ENCODE results near the gene CISH. TPM values are rescaled to one million over a fixed set of nuclear protein-coding genes. Genes with fewer than 3 reads are reported as not detected.

Gene CISH
- total and polyA plus RNA-seq, 9 donors: 6.2 to 28.0 (median 21.9) TPM

DNA sequence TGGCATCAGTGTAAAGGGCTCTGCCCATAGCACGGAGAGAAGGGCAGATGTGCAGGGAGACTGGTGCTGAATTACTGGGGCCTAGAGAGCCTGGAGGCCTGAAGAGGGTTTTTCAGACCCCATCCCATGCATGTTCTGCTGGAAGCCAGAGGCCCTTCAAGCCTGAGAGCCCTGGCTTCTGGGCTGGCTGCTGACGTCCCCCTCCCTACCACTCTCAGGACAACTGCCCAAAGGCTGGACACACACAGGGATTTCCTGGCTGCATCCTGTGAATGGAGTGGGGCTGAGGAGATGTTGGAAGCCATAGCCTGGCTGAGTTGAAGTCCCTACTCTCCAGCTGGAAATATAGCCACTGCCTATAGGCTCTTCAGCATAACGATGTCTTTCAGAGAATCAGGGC, 46.2 kb upstream of the CISH start:
- no peaks in the 10 kb centered on the region for H3K27me3 ChIP-seq
- H3K36me3 ChIP-seq: no peaks in the 10 kb centered on the region
- no peak overlapping the region for H3K27ac ChIP-seq
- no peak overlapping the region for H3K4me3 ChIP-seq
- intact Hi-C loops (cut with DNase I): no loop called here
- no peak for TF ChIP-seq POLR2A (IDR thresholded peaks at IDR 0.05)
- TF ChIP-seq EP300 (IDR thresholded peaks at IDR 0.05): no peak
- TF ChIP-seq, protein P1, sequence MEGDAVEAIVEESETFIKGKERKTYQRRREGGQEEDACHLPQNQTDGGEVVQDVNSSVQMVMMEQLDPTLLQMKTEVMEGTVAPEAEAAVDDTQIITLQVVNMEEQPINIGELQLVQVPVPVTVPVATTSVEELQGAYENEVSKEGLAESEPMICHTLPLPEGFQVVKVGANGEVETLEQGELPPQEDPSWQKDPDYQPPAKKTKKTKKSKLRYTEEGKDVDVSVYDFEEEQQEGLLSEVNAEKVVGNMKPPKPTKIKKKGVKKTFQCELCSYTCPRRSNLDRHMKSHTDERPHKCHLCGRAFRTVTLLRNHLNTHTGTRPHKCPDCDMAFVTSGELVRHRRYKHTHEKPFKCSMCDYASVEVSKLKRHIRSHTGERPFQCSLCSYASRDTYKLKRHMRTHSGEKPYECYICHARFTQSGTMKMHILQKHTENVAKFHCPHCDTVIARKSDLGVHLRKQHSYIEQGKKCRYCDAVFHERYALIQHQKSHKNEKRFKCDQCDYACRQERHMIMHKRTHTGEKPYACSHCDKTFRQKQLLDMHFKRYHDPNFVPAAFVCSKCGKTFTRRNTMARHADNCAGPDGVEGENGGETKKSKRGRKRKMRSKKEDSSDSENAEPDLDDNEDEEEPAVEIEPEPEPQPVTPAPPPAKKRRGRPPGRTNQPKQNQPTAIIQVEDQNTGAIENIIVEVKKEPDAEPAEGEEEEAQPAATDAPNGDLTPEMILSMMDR (IDR thresholded peaks at IDR 0.05): no peak
- H3K9me3 ChIP-seq: no peaks in the 10 kb centered on the region
- peak in 2 of 5 donors; percentile 0 to 3 for DNase-seq
- no peaks in the 10 kb centered on the region for H3K4me1 ChIP-seq (ENCODE audit: insufficient read depth)
- WGBS, 3 donors: 85 to 93% (median 87%) methylated on average over 3 of the region's 3 CpGs

DNA sequence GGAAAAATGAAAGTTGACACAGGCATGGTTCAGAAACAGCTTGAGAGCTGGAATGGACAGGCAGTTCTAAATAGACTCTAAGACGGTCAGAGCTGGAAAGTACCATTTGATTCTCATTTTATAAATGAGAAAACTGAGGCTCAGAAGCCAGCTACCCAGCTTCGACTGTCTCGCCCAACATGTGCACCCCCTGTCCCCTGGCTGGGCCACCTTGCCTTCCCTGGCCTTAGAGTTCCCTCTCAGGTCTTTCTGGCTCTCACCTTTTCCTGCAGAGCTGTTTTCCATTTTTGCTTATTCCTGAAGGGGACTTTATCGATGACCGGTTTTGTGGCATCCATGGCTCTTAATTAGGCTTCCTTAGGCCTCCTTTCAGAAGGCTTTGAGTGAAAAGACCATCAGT, 45.8 kb upstream of the CISH start:
- Histone ChIP-seq H3K27me3 (no peaks in the 10 kb centered on the region), H3K27ac (no peak overlapping the region), H3K9me3 (no peaks in the 10 kb centered on the region), H3K4me3 (no peak overlapping the region), H3K36me3 (no peaks in the 10 kb centered on the region), H3K4me1 (ENCODE audit: insufficient read depth) (no peaks in the 10 kb centered on the region)
- peak in 1 of 5 donors; percentile 1 for DNase-seq
- TF ChIP-seq EP300 (IDR thresholded peaks at IDR 0.05): no peak
- no peak for TF ChIP-seq POLR2A (IDR thresholded peaks at IDR 0.05)
- TF ChIP-seq, protein P1 (IDR thresholded peaks at IDR 0.05): no peak
- WGBS, 3 donors: 93 to 97% (median 94%) methylated on average over 5 of the region's 5 CpGs
- intact Hi-C loops (cut with DNase I): no loop called here

DNA sequence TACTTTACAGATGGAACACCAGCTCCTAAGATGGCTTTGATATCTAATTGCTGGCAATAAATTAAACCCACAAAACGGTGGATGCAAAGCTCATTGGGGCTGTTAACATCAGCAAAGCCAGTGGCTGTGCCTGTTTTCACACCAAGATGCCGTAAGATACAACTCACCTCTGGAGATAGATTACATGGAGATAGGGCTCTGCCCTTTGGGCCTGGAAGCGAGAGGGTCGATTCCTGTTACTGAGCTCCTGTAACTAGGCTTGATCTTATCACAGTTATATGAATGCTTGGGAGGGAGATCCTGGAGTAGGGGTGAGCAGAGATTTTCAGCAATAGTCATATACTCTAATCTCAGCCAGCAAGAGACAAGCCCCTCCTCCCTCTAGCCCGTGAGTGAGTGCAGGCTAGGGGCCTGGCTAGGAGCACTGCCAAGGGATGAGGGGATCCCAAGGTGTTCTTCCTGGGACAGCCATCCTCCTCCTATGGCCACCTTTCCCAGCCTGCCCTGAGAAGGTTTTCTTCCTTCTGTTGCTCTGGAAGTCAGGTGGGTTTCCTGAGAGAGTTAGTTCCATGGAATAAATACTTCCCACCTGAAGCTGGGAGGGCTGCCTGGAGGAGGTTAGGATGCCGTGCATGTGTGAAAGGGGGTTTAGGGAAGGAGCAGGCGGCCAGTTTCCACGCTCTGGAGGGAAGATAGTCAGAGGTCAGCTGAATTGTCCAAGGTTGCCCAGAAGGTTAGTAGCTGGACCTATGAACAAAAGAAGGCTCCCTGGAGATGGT, 45.0 kb upstream of the CISH start:
- no peaks in the 10 kb centered on the region for H3K27me3 ChIP-seq
- H3K9me3 ChIP-seq: no peaks in the 10 kb centered on the region
- no peak overlapping the region for H3K27ac ChIP-seq
- WGBS, 3 donors: 40 to 48% (median 41%) methylated on average over 8 of the region's 8 CpGs
- DNase-seq: peak in 2 of 5 donors; percentile 3 to 4
- no peak overlapping the region for H3K4me3 ChIP-seq
- H3K4me1 ChIP-seq (ENCODE audit: insufficient read depth): no peaks in the 10 kb centered on the region
- intact Hi-C loops (cut with DNase I): no loop called here
- H3K36me3 ChIP-seq: no peaks in the 10 kb centered on the region
- no peak for TF ChIP-seq POLR2A (IDR thresholded peaks at IDR 0.05)
- no peak for TF ChIP-seq EP300 (IDR thresholded peaks at IDR 0.05)
- TF ChIP-seq, protein P1 (IDR thresholded peaks at IDR 0.05): no peak

DNA sequence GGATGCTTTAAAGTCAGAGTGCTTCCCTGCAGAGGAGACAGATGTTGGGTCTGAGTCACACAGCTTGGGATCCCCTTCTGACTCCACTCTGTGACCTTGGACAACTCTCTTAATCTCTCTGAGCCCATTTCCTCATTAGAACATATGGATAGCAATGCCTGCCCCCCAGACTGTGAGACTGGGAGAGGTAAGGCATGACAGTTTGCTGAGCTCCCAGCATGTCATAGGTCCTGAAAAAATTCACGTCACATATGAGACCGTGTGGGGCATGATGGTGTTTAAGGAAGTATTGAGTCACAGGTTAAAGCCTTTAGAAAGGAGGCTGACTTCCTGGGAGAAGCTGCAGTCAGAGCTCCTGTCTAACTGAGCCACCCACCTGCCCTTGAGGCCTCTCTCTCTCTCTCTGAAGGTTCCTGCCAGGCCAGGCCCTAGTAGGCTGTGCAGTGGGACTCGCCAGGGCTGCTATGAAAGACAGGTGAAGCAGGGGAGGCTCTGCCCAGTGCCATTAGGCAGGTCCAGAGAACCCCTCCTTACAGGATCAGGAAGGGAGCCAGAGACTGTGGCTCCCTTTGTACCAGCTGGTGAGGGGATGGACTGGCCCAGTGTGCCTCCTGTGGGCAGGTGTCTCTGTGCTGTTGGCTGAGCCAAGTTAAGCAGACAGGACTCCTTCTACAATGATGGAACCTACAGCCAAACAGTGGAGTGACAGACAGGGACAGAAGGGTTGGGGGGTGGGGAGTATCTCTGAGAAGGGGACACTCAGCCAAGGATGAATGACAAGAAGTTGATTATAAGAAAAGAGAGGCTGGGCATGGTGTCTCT, 43.6 kb upstream of the CISH start:
- Histone ChIP-seq H3K4me1 (ENCODE audit: insufficient read depth) (no peaks in the 10 kb centered on the region), H3K27me3 (no peaks in the 10 kb centered on the region), H3K27ac (no peak overlapping the region), H3K4me3 (no peak overlapping the region), H3K9me3 (no peaks in the 10 kb centered on the region), H3K36me3 (no peaks in the 10 kb centered on the region)
- TF ChIP-seq EP300 (IDR thresholded peaks at IDR 0.05): no peak
- no peak for TF ChIP-seq POLR2A (IDR thresholded peaks at IDR 0.05)
- TF ChIP-seq, protein P1 (IDR thresholded peaks at IDR 0.05): no peak
- intact Hi-C loops (cut with DNase I): no loop called here
- DNase-seq: no peak
- WGBS, 3 donors: 33 to 46% (median 43%) methylated on average over 2 to 3 of the region's 3 CpGs

Measured in ovary (tissue), 9 donors.